NT2/D1 (cell line): ENCODE measurements around the gene CREG1.

ENCODE experiments used
- DNase-seq: peaks from one replicate; pipeline ENCODE4 v3.0.0-alpha.2; 2011; ENCODE audit warnings: low read depth, low spot score
- H3K27me3 ChIP-seq: 2 replicates; pipeline ENCODE4 v1.6.0; 2011; ENCODE audit warnings: mild to moderate bottlenecking; ENCODE audit not compliant: insufficient read length, insufficient read depth
- H3K36me3 ChIP-seq: 2 replicates; pipeline ENCODE4 v1.6.1; 2011; ENCODE audit warnings: mild to moderate bottlenecking, low read length, mixed read lengths; ENCODE audit not compliant: insufficient read depth, insufficient read length
- H3K4me1 ChIP-seq: 2 replicates; pipeline ENCODE4 v1.5.1; 2011; ENCODE audit not compliant: insufficient read depth, insufficient read length
- H3K4me3 ChIP-seq: 2 replicates; pipeline ENCODE4 v1.5.1; 2011; ENCODE audit warnings: low read depth; ENCODE audit not compliant: insufficient read length
- H3K9ac ChIP-seq: 2 replicates; pipeline ENCODE4 v1.6.0; 2011; ENCODE audit warnings: low read depth; ENCODE audit not compliant: insufficient read length
- H3K9me3 ChIP-seq: 2 replicates; pipeline ENCODE4 v1.5.1; 2011; ENCODE audit warnings: mild to moderate bottlenecking, low read length; ENCODE audit not compliant: insufficient read depth
- SUZ12 ChIP-seq: IDR thresholded peaks from 2 replicates; pipeline ENCODE4 v1.6.1; 2011; ENCODE audit not compliant: insufficient read length, insufficient read depth; ENCODE audit errors: extremely low read depth
- YY1 ChIP-seq: IDR thresholded peaks from 2 replicates; pipeline ENCODE4 v1.6.1; 2011; ENCODE audit not compliant: insufficient read length, insufficient read depth
- ZNF274 ChIP-seq: IDR thresholded peaks from 2 replicates; pipeline ENCODE4 v1.6.1; 2011; ENCODE audit warnings: mild to moderate bottlenecking, low read depth, low read length

Gene CREG1

DNA sequence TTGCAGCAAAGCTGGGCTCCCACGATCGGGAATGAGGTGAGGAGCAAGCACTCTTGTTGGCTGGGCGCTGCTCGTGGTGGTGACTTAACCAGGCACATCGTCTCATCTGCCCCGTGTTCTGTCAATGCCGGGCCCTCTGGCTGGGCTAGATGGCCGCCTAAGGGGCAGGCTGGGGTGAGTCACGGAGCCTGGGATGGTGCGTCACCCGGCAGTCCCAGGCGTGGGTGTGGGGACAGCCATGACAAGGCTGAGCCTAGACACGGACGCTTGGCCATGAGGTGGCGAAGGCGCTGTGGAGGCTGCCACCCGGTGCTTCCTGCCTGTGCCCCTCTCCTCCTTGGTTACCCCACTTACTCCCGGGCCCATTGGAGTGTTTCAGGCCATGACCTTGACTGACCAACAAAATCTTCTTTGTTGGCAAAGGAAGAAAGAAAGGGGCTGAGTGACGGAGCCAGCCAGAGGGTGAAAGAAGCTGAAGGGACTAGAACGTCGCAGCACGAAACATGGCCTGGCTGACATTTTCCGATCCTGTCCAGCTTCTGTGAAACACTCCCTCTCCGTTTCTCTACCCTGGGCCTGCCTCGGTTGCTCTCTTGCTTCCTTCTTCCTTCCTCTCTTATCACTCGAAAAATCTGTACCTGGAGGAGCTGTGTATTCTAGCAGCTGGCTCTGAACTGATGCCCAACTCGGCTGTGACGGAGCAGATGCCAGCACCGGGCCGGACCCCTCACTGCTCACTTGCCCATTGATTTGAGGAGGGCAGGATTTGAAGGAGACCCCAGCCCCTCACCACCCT is 35.8 kb downstream of the CREG1 start:
- Histone ChIP-seq H3K9me3 (no peaks in the 10 kb centered on the region), H3K4me3 (no peak overlapping the region), H3K36me3 (no peaks in the 10 kb centered on the region), H3K9ac (no peak overlapping the region), H3K27me3 (no peaks in the 10 kb centered on the region), H3K4me1 (peaks cover 8% of the 10 kb centered on the region)
- no peak for TF ChIP-seq YY1
- no peak for TF ChIP-seq SUZ12
- TF ChIP-seq ZNF274: no peak
- no peak for DNase-seq

DNA sequence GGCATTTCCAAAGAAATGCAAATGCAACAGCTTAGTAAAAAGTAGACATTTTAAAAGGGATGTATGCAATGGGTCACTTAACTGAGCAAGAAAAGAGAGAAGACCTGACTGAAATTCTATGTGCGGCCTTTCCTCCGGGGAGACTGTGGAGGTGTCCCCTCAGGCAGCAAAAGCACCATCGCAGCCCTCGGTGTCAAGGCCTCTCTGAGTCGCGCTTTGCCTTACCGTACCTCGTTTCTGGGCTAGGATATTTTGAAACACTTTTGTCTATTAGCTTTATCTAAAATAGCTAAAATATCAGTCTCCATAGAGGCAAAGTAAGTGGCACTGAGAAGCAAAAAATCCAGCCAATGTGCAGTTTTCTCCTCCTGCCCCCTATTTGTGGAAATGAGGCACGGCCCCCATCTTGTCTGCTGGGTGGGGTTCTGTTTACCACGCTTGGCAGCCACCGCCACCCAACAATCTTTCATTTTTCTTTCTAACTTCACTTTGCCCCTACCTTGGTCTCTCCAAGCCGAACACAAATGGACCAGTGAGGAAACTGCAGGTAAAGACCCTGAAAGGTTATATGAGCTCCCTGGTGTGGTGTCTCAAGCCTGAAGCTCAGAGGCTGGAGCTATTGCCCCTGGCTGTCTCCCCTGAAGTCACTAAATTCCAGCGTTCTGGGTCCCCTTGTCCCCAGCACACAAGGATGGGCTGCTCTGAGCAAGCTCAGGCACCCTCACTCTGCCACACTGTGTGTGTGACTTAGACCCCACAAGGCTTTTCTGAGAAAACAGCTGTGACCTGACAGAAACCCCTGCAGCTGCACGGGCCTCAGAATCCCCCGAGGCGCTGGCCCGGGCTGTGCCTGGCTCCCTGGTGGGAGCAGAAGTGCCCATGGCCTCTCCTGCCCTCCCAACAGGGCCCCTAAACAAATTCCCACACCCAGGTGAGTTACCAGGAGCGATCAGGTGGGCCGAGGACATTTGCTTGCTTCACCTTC is 36.9 kb downstream of the CREG1 start:
- no peak overlapping the region for H3K4me3 ChIP-seq
- H3K9me3 ChIP-seq: no peaks in the 10 kb centered on the region
- no peaks in the 10 kb centered on the region for H3K36me3 ChIP-seq
- TF ChIP-seq YY1 (no peak), ZNF274 (no peak), SUZ12 (no peak)
- H3K4me1 ChIP-seq: peaks cover 9% of the 10 kb centered on the region
- H3K9ac ChIP-seq: no peak overlapping the region
- H3K27me3 ChIP-seq: no peaks in the 10 kb centered on the region
- no peak for DNase-seq

DNA sequence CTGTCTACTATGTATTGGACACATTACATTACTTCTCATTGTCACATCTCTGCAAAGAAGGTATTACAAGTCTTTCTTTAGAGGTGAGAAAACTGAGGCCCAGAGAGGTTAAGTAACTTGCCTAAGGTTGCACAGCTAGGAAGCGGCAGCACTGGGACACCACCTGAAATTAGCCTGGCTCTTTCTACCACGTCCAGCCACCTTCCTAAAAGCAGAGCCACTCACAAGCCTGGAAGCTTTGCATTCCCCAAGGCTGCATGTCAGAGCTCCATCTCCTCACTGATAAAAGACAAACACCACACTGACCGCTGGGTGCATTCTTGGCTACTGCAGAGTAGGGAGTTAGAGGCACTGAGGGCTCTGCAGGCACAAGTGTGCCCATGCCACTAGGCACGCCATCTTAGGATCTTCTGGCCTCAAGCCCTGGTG is 37.7 kb downstream of the CREG1 start:
- no peak for DNase-seq
- no peaks in the 10 kb centered on the region for H3K9me3 ChIP-seq
- H3K4me1 ChIP-seq: peaks cover 11% of the 10 kb centered on the region
- TF ChIP-seq SUZ12 (no peak), YY1 (no peak)
- no peak overlapping the region for H3K4me3 ChIP-seq
- H3K36me3 ChIP-seq: no peaks in the 10 kb centered on the region
- H3K27me3 ChIP-seq: no peaks in the 10 kb centered on the region
- no peak overlapping the region for H3K9ac ChIP-seq

DNA sequence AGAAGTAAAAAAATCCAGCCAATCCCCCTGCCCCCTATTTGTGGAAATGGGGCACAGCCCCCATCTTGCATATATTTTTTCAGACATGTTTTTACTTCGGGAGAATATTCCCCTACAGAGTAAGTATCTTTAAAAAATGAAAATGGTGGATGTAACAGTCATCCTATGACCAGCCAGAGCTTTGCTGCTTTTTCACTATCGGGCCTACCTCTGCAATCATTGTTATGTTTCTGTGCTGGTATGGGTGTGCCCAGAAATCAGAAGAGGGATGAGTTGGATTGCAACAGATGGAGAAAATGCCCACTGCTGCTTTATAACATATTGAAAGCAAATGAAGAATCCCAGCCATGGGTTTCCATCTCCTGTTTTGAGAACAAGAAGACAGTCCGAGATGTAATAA is 38.1 kb downstream of the CREG1 start:
- DNase-seq: no peak
- H3K4me1 ChIP-seq: peaks cover 11% of the 10 kb centered on the region
- H3K9me3 ChIP-seq: no peaks in the 10 kb centered on the region
- H3K36me3 ChIP-seq: no peaks in the 10 kb centered on the region
- H3K9ac ChIP-seq: no peak overlapping the region
- no peak overlapping the region for H3K4me3 ChIP-seq
- no peaks in the 10 kb centered on the region for H3K27me3 ChIP-seq
- TF ChIP-seq ZNF274 (no peak), YY1 (no peak), SUZ12 (no peak)

DNA sequence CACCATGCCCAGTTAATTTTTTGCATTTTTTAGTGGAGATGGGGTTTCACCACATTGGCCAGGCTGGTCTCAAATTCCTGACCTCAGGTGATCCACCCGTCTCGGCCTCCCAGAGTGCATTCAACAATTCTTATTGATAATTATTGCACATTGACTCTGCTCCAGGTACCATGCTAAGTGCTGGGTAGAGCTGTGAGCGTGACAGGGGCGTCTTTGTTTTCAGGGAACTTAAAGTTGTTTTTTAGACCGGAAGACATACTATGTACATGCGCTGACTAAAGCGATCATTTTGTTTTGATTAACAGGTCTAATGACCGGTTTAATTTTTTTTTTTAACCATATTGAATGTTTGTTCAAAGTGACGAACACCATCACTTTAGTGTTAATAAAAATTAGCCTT is 39.3 kb downstream of the CREG1 start:
- no peak for DNase-seq
- no peak overlapping the region for H3K4me3 ChIP-seq
- H3K27me3 ChIP-seq: no peaks in the 10 kb centered on the region
- no peak for TF ChIP-seq YY1
- no peak for TF ChIP-seq ZNF274
- TF ChIP-seq SUZ12: no peak
- H3K36me3 ChIP-seq: no peaks in the 10 kb centered on the region
- H3K4me1 ChIP-seq: peaks cover 11% of the 10 kb centered on the region
- H3K9ac ChIP-seq: no peak overlapping the region
- no peaks in the 10 kb centered on the region for H3K9me3 ChIP-seq

DNA sequence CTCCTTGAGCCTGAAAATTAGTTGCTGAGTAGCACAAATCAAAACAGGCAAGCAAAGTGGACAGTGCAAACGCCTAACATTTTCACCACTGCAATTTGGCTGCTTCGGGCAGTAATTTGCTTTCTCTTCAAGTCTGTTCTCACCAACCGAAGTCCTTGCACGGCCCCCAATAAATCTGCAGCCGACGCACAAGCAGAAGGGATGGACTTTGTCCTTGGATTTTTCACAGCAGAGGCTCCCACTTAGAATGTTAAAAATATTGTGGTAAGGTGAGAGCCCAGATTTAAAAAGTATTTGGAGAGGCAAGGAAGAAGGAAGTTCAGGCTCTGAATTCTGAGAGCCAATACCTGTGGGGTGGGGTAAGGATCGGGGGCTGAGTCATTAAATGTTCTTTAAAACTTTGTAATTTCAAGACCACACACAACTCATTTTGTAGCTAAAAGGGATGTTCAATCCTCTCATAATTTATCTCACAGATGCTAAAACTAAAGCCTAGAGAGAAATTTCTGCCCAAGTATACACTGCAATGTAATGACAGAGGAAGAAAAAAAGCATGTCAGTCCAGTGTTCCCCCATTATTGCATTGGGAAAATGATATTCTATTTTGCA is 41.4 kb downstream of the CREG1 start:
- Histone ChIP-seq H3K9me3 (no peaks in the 10 kb centered on the region), H3K4me1 (peaks cover 7% of the 10 kb centered on the region), H3K27me3 (no peaks in the 10 kb centered on the region), H3K9ac (no peak overlapping the region), H3K36me3 (no peaks in the 10 kb centered on the region), H3K4me3 (no peak overlapping the region)
- no peak for DNase-seq
- TF ChIP-seq SUZ12 (no peak), ZNF274 (no peak), YY1 (no peak)
